ENCODE measurements around the gene EFR3B.

EFR3B gene

GRCh38 chr2:25197336-25198208 lies 155.7 kb downstream of the EFR3B start:
- DNase-seq: no peak

DNA sequence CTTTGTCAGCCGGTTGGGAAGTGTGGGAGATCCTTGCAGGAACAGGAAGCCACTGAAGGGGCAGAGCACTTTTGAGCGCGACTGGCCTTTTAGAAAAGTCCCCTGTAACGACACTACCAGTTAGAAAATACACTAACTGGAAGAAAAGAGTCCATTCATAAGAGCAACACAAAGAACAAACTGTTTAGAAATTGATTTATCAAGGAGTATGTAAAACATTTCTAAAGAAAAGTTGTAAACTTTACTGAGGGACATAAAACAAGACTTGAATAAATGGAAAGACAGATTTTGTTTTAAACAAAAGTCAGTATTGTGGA lies 156.3 kb downstream of the EFR3B start:
- DNase-seq: no peak

- no peak for DNase-seq
Measured at GRCh38 chr2:25198576-25198975, 156.7 kb downstream of the EFR3B start.

DNA sequence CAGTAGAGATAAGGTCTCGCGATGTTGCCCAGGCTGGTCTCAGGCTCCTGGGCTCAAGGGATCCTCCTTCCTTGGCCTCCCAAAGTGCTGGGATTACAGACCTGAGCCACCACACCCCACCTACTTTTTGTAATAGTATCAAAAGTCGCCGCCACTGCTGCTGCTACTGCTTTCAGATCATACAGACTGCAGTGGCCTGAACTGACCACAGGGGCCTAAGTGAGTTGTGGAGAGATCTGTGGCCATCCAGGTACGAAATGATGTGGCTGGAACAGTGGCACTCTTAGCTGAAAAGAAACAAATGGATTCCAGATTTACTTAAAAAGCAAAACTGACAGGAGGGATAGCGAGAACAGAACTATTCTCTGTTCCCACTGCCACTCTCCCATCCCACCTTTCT lies 159.4 kb downstream of the EFR3B start:
- no peak for DNase-seq

- DNase-seq: no peak
Measured at GRCh38 chr2:25201794-25202193, 159.9 kb downstream of the EFR3B start.

DNA sequence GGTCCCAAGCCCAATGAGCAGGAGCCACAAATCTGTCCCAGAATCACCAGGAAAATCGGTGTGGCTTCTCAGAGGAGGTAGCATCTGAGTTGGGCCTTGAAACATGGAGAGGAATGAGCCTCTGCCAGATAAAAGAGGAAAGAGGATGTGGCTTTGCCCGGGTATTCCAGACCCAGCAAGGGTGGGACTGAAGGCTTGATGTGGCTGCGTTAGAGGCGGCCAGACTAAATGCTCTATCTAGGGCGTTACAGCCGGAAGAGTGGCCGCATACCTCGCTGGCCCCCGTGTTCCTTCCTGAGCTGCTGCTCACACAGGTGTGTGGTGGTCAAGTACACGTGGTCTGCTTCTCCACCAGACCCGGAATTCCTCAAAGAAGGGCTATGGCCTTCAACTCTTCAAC lies 160.4 kb downstream of the EFR3B start:
- no peak for DNase-seq

DNA sequence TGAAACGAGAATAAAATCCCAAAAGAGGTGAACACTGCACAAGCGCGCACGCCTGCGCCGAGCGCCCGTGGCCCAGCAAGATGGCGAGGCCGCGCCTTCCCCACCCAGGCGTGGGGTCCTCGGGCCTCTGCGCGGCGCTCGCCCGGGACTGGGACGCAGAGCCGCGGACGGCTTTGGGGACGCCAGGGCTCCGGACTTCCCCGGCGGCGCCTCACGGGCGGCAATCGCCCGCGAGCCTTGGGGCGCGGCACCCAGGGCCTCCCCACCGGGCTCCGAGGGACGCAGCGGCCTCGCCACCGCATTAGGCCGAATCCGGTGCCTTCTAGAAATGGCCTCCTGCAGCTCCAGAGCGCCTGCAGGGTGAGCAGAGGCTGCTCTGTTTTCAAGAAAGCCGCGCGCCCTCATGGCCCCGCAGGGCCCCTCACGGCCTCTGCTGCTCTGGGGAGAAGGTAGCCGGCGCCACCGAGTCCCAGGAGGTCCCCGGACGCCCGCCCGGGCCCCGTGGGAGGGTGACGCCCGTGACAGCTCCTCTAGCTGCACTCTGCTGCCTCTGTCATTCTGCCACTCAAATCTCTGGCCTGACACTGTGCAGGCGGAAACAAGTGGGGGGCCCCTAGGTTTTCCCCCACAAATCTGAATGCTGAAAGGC lies 162.4 kb downstream of the EFR3B start:
- DNase-seq: no peak

- no peak for DNase-seq
Measured at GRCh38 chr2:25207078-25207545, 165.2 kb downstream of the EFR3B start.

Data from NCI-H2171 treated with DMSO at 0.1 percent for 48 hours (cell line).